ENCODE results near the gene PTPRG. TPM values are rescaled to one million over a fixed set of nuclear protein-coding genes. Genes with fewer than 3 reads are reported as not detected.

PTPRG gene
- total RNA-seq, 1 experiment from 2014 or later, result 11.7 TPM

DNA sequence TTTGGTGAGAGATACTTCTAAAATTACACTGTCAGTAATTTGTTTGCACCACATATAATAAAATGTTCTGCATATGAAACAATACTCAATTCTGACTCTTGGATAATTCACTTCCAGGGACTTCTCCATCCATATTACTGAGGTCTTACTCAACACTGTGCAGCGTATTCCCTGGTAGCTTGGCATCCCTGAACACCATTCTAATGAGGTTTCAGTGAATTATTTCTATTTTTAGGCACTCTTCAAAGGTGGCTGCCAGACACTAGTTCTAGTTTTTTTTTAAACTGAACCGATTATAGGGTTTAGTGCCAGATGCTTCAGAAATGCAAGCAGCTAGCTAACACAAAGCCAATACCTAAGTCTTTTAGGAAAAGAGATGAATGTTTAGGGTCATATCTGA is 528.7 kb downstream of the PTPRG start:
- TF ChIP-seq CTCF (conservative IDR thresholded peaks at IDR 0.05; ENCODE audit: low read depth, low read length), result no peak
- no peak for TF ChIP-seq EZH2 (IDR thresholded peaks at IDR 0.05; ENCODE audit: borderline replicate concordance, low read depth, low read length, poor library complexity, severe bottlenecking)
- Histone ChIP-seq H3K27me3 (replicated peaks; ENCODE audit: insufficient read depth, low read depth, low read length, poor library complexity) (no peaks in the 10 kb centered on the region), H3K27ac (ENCODE audit: low read depth, low read length, poor library complexity, severe bottlenecking) (no peak overlapping the region), H3K36me3 (ENCODE audit: insufficient read depth, low read length, poor library complexity, severe bottlenecking) (no peaks in the 10 kb centered on the region), H3K4me1 (ENCODE audit: insufficient read depth, low read length, poor library complexity, severe bottlenecking) (no peaks in the 10 kb centered on the region), H3K4me3 (ENCODE audit: low read depth, low read length, poor library complexity, severe bottlenecking) (no peak overlapping the region), H3K9me3 (ENCODE audit: low read depth, low read length, poor library complexity, severe bottlenecking) (no peaks in the 10 kb centered on the region)
- intact Hi-C loops (cut with micrococcal nuclease; ENCODE audit: unreplicated experiment), result no loop called here
- BruUV-seq (replicated peaks), result no TSS peak
- no peak for DNase-seq (ENCODE audit: low spot score)
- ChIA-PET POLR2A (ENCODE audit: low non-redundant PET) (no interaction called here), CTCF (no interaction called here)

DNA sequence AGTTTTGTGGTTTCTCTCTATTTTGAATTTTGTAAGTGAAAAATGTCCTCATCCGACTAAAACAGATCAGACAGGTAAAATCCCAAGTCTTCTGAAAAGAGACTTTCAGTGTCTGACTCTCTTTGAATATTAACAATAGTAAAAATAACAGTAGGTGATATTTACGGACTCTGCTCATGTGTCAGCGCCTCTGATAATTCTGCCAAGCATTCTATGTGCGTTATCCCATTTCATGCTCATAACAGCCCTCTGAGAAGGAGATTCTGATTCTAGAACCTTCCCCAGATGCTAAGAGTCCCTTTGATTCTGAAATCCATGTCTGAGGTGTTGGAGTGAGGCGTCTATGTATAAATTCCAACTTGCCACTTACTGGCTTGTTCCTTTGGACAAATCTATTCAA is 529.1 kb downstream of the PTPRG start:
- CTCF ChIA-PET, result no interaction called here

GRCh38 chr3:62093025-62093424 is 531.7 kb downstream of the PTPRG start:
- Histone ChIP-seq H3K27ac (ENCODE audit: low read depth, low read length, poor library complexity, severe bottlenecking) (no peak overlapping the region), H3K36me3 (ENCODE audit: insufficient read depth, low read length, poor library complexity, severe bottlenecking) (no peaks in the 10 kb centered on the region), H3K4me1 (ENCODE audit: insufficient read depth, low read length, poor library complexity, severe bottlenecking) (no peaks in the 10 kb centered on the region), H3K27me3 (replicated peaks; ENCODE audit: insufficient read depth, low read depth, low read length, poor library complexity) (no peaks in the 10 kb centered on the region), H3K4me3 (ENCODE audit: low read depth, low read length, poor library complexity, severe bottlenecking) (no peak overlapping the region), H3K9me3 (ENCODE audit: low read depth, low read length, poor library complexity, severe bottlenecking) (no peaks in the 10 kb centered on the region)
- BruUV-seq (replicated peaks), result no TSS peak
- ChIA-PET POLR2A (ENCODE audit: low non-redundant PET) (no interaction called here), CTCF (no interaction called here)
- TF ChIP-seq EZH2 (IDR thresholded peaks at IDR 0.05; ENCODE audit: borderline replicate concordance, low read depth, low read length, poor library complexity, severe bottlenecking) (no peak), CTCF (conservative IDR thresholded peaks at IDR 0.05; ENCODE audit: low read depth, low read length) (no peak)
- intact Hi-C loops (cut with micrococcal nuclease; ENCODE audit: unreplicated experiment), result no loop called here
- DNase-seq (ENCODE audit: low spot score), result no peak

More for the DNA sequence above, 529.1 kb downstream of the PTPRG start:
- no peak overlapping the region for H3K27ac ChIP-seq (ENCODE audit: low read depth, low read length, poor library complexity, severe bottlenecking)
- H3K9me3 ChIP-seq (ENCODE audit: low read depth, low read length, poor library complexity, severe bottlenecking), result no peaks in the 10 kb centered on the region
- no TSS peak for BruUV-seq (replicated peaks)
- TF ChIP-seq CTCF (conservative IDR thresholded peaks at IDR 0.05; ENCODE audit: low read depth, low read length) (no peak), EZH2 (IDR thresholded peaks at IDR 0.05; ENCODE audit: borderline replicate concordance, low read depth, low read length, poor library complexity, severe bottlenecking) (no peak)
- H3K4me3 ChIP-seq (ENCODE audit: low read depth, low read length, poor library complexity, severe bottlenecking), result no peak overlapping the region
- no peak for DNase-seq (ENCODE audit: low spot score)
- H3K4me1 ChIP-seq (ENCODE audit: insufficient read depth, low read length, poor library complexity, severe bottlenecking), result no peaks in the 10 kb centered on the region
- intact Hi-C loops (cut with micrococcal nuclease; ENCODE audit: unreplicated experiment), result no loop called here
- POLR2A ChIA-PET (ENCODE audit: low non-redundant PET), result no interaction called here
- no peaks in the 10 kb centered on the region for H3K27me3 ChIP-seq (replicated peaks; ENCODE audit: insufficient read depth, low read depth, low read length, poor library complexity)
- H3K36me3 ChIP-seq (ENCODE audit: insufficient read depth, low read length, poor library complexity, severe bottlenecking), result no peaks in the 10 kb centered on the region
